Activated T-helper 1 cell treated with Interleukin-2 at 50 U/mL for 16 hours (primary cell): Measurements from ENCODE around the gene LRRC45.

ENCODE experiments used
- DNase-seq: peaks from one replicate; pipeline ENCODE4 v3.0.0-alpha.2; 2020; ENCODE audit warnings: low read depth

The LRRC45 gene

GRCh38 chr17:82019690-82020571, 3.2 kb upstream of the LRRC45 start:
- DNase-seq = peak; percentile 41

- DNase-seq = no peak
Measured at GRCh38 chr17:82020572-82021106, 2.5 kb upstream of the LRRC45 start.

- DNase-seq = peak; percentile 28
Measured at GRCh38 chr17:82021107-82021899, 1.8 kb upstream of the LRRC45 start.

- DNase-seq = no peak
Measured at GRCh38 chr17:82021900-82022309, 1.2 kb upstream of the LRRC45 start.

GRCh38 chr17:82022310-82022980, 660 bp upstream of the LRRC45 start, which contains the start of gene CENPX:
Gene CENPX (minus strand): TSS chr17:82022878. CDS start chr17:82022861, 17 bp downstream.
- DNase-seq = no peak

- peak; percentile 15 for DNase-seq
Measured at GRCh38 chr17:82023447-82024241, 539 bp downstream of the LRRC45 start.

- DNase-seq = no peak
Measured at GRCh38 chr17:82024859-82025258, 1.8 kb downstream of the LRRC45 start.

- no peak for DNase-seq
Measured at GRCh38 chr17:82025401-82026107, 2.4 kb downstream of the LRRC45 start.

GRCh38 chr17:82028246-82028645, 5.1 kb downstream of the LRRC45 start:
- no peak for DNase-seq

- DNase-seq = no peak
Measured at GRCh38 chr17:82028966-82029365, 5.9 kb downstream of the LRRC45 start.

- no peak for DNase-seq
Measured at GRCh38 chr17:82029391-82029790, 6.3 kb downstream of the LRRC45 start.

- no peak for DNase-seq
Measured at GRCh38 chr17:82029990-82030469, 6.9 kb downstream of the LRRC45 start.

- peak; percentile 76 for DNase-seq
Measured at GRCh38 chr17:82030470-82031302, 7.6 kb downstream of the LRRC45 start.

- no peak for DNase-seq
Measured at GRCh38 chr17:82031303-82031884, 8.3 kb downstream of the LRRC45 start, which contains the start of gene RAC3. Gene RAC3 (plus strand): TSS chr17:82031678. CDS start chr17:82031762, 84 bp downstream.

GRCh38 chr17:82031885-82032627, 9.0 kb downstream of the LRRC45 start:
- DNase-seq = no peak

GRCh38 chr17:82033359-82034085, 10.4 kb downstream of the LRRC45 start:
- DNase-seq = no peak

GRCh38 chr17:82034371-82035011, 11.4 kb downstream of the LRRC45 start:
- no peak for DNase-seq
